ENCODE results near the gene GABRB1. TPM values are rescaled to one million over a fixed set of nuclear protein-coding genes. Genes with fewer than 3 reads are reported as not detected.

Gene GABRB1
- total RNA-seq, 2 experiments from 2014 or later = not detected

- CTCF ChIA-PET = no interaction called here
- no peaks in the 10 kb centered on the region for H3K27me3 Mint-ChIP-seq
Observed at GRCh38 chr4:47326025-47326424, 294.7 kb downstream of the GABRB1 start.

GRCh38 chr4:47330866-47331265, 299.5 kb downstream of the GABRB1 start:
- H3K9me3 Mint-ChIP-seq = no peaks in the 10 kb centered on the region
- no peak overlapping the region for H3K4me3 Mint-ChIP-seq
- H3K27ac Mint-ChIP-seq = no peak overlapping the region
- CTCF ChIA-PET = no interaction called here
- H3K36me3 Mint-ChIP-seq (ENCODE audit: low read depth) = no peaks in the 10 kb centered on the region
- POLR2A ChIA-PET = no interaction called here
- no peaks in the 10 kb centered on the region for H3K4me1 Mint-ChIP-seq
- H3K27me3 Mint-ChIP-seq = no peaks in the 10 kb centered on the region
- no peak for DNase-seq

More at GRCh38 chr4:47326025-47326424, 294.7 kb downstream of the GABRB1 start:
- Mint-ChIP-seq H3K4me1 (no peaks in the 10 kb centered on the region), H3K36me3 (ENCODE audit: low read depth) (no peaks in the 10 kb centered on the region), H3K27ac (no peak overlapping the region), H3K4me3 (no peak overlapping the region), H3K9me3 (no peaks in the 10 kb centered on the region)
- POLR2A ChIA-PET = no interaction called here
- no peak for DNase-seq

- Mint-ChIP-seq H3K9me3 (no peaks in the 10 kb centered on the region), H3K27me3 (peaks cover 2% of the 10 kb centered on the region), H3K4me3 (no peak overlapping the region), H3K27ac (no peak overlapping the region), H3K4me1 (no peaks in the 10 kb centered on the region), H3K36me3 (ENCODE audit: low read depth) (no peaks in the 10 kb centered on the region)
- ChIA-PET POLR2A (no interaction called here), CTCF (no interaction called here)
- DNase-seq = no peak
Observed at GRCh38 chr4:47334652-47335051, 303.3 kb downstream of the GABRB1 start.

- no peaks in the 10 kb centered on the region for H3K9me3 Mint-ChIP-seq
- H3K27ac Mint-ChIP-seq = no peak overlapping the region
- H3K4me1 Mint-ChIP-seq = no peaks in the 10 kb centered on the region
- CTCF ChIA-PET = no interaction called here
- POLR2A ChIA-PET = no interaction called here
- no peaks in the 10 kb centered on the region for H3K36me3 Mint-ChIP-seq (ENCODE audit: low read depth)
- H3K4me3 Mint-ChIP-seq = no peak overlapping the region
- H3K27me3 Mint-ChIP-seq = peaks cover 2% of the 10 kb centered on the region
- DNase-seq = no peak
Observed at GRCh38 chr4:47337893-47338292, 306.5 kb downstream of the GABRB1 start.

GRCh38 chr4:47340914-47341313, 309.5 kb downstream of the GABRB1 start:
- POLR2A ChIA-PET = no interaction called here
- peaks cover 2% of the 10 kb centered on the region for H3K27me3 Mint-ChIP-seq
- no peak overlapping the region for H3K4me3 Mint-ChIP-seq
- no peaks in the 10 kb centered on the region for H3K9me3 Mint-ChIP-seq
- H3K4me1 Mint-ChIP-seq = no peaks in the 10 kb centered on the region
- H3K27ac Mint-ChIP-seq = no peak overlapping the region
- no peak for DNase-seq
- no peaks in the 10 kb centered on the region for H3K36me3 Mint-ChIP-seq (ENCODE audit: low read depth)
- CTCF ChIA-PET = no interaction called here

- Mint-ChIP-seq H3K9me3 (no peaks in the 10 kb centered on the region), H3K27ac (no peak overlapping the region), H3K4me1 (no peaks in the 10 kb centered on the region), H3K36me3 (ENCODE audit: low read depth) (no peaks in the 10 kb centered on the region), H3K4me3 (no peak overlapping the region), H3K27me3 (no peaks in the 10 kb centered on the region)
- DNase-seq = no peak
- ChIA-PET CTCF (no interaction called here), POLR2A (no interaction called here)
Observed at GRCh38 chr4:47342796-47343195, 311.4 kb downstream of the GABRB1 start.

- H3K36me3 Mint-ChIP-seq (ENCODE audit: low read depth) = no peaks in the 10 kb centered on the region
Observed at GRCh38 chr4:47349326-47349725, 318.0 kb downstream of the GABRB1 start.

GRCh38 chr4:47355568-47355967, 324.2 kb downstream of the GABRB1 start:
- H3K4me3 Mint-ChIP-seq = no peak overlapping the region
- POLR2A ChIA-PET = no interaction called here
- H3K4me1 Mint-ChIP-seq = no peaks in the 10 kb centered on the region
- peaks cover 4% of the 10 kb centered on the region for H3K27me3 Mint-ChIP-seq
- no peak for DNase-seq
- CTCF ChIA-PET = no interaction called here
- H3K36me3 Mint-ChIP-seq (ENCODE audit: low read depth) = no peaks in the 10 kb centered on the region
- no peaks in the 10 kb centered on the region for H3K9me3 Mint-ChIP-seq
- no peak overlapping the region for H3K27ac Mint-ChIP-seq

More at GRCh38 chr4:47349326-47349725, 318.0 kb downstream of the GABRB1 start:
- CTCF ChIA-PET = no interaction called here
- H3K9me3 Mint-ChIP-seq = no peaks in the 10 kb centered on the region
- peaks cover 1% of the 10 kb centered on the region for H3K27me3 Mint-ChIP-seq
- no peaks in the 10 kb centered on the region for H3K4me1 Mint-ChIP-seq
- DNase-seq = no peak
- no peak overlapping the region for H3K4me3 Mint-ChIP-seq
- H3K27ac Mint-ChIP-seq = no peak overlapping the region
- POLR2A ChIA-PET = no interaction called here

- Mint-ChIP-seq H3K4me3 (no peak overlapping the region), H3K4me1 (no peaks in the 10 kb centered on the region), H3K27ac (no peak overlapping the region), H3K36me3 (ENCODE audit: low read depth) (no peaks in the 10 kb centered on the region), H3K9me3 (no peaks in the 10 kb centered on the region), H3K27me3 (peaks cover 14% of the 10 kb centered on the region)
- CTCF ChIA-PET = no interaction called here
- no peak for DNase-seq
- POLR2A ChIA-PET = no interaction called here
Observed at GRCh38 chr4:47359891-47360290, 328.5 kb downstream of the GABRB1 start.

GRCh38 chr4:47367761-47368160, 336.4 kb downstream of the GABRB1 start:
- H3K4me1 Mint-ChIP-seq = no peaks in the 10 kb centered on the region
- CTCF ChIA-PET = no interaction called here
- no peak for DNase-seq

GRCh38 chr4:47368211-47368610, 336.8 kb downstream of the GABRB1 start:
- Mint-ChIP-seq H3K4me1 (no peaks in the 10 kb centered on the region), H3K27ac (no peak overlapping the region), H3K36me3 (ENCODE audit: low read depth) (no peaks in the 10 kb centered on the region), H3K4me3 (no peak overlapping the region), H3K9me3 (no peaks in the 10 kb centered on the region), H3K27me3 (peaks cover 10% of the 10 kb centered on the region)
- ChIA-PET CTCF (no interaction called here), POLR2A (no interaction called here)
- no peak for DNase-seq

More at GRCh38 chr4:47367761-47368160, 336.4 kb downstream of the GABRB1 start:
- POLR2A ChIA-PET = no interaction called here
- H3K27ac Mint-ChIP-seq = no peak overlapping the region
- H3K36me3 Mint-ChIP-seq (ENCODE audit: low read depth) = no peaks in the 10 kb centered on the region
- H3K27me3 Mint-ChIP-seq = peaks cover 7% of the 10 kb centered on the region
- H3K9me3 Mint-ChIP-seq = no peaks in the 10 kb centered on the region
- no peak overlapping the region for H3K4me3 Mint-ChIP-seq

- H3K9me3 Mint-ChIP-seq = no peaks in the 10 kb centered on the region
- no peaks in the 10 kb centered on the region for H3K4me1 Mint-ChIP-seq
- H3K27ac Mint-ChIP-seq = no peak overlapping the region
- H3K27me3 Mint-ChIP-seq = peaks cover 3% of the 10 kb centered on the region
- CTCF ChIA-PET = no interaction called here
- H3K36me3 Mint-ChIP-seq (ENCODE audit: low read depth) = no peaks in the 10 kb centered on the region
- no peak for DNase-seq
- H3K4me3 Mint-ChIP-seq = no peak overlapping the region
- POLR2A ChIA-PET = no interaction called here
Observed at GRCh38 chr4:47372561-47372960, 341.2 kb downstream of the GABRB1 start.

- Mint-ChIP-seq H3K4me1 (no peaks in the 10 kb centered on the region), H3K27me3 (peaks cover 3% of the 10 kb centered on the region), H3K9me3 (no peaks in the 10 kb centered on the region), H3K27ac (no peak overlapping the region), H3K36me3 (ENCODE audit: low read depth) (no peaks in the 10 kb centered on the region), H3K4me3 (no peak overlapping the region)
- ChIA-PET CTCF (no interaction called here), POLR2A (no interaction called here)
- no peak for DNase-seq
Observed at GRCh38 chr4:47373174-47373573, 341.8 kb downstream of the GABRB1 start.

- Mint-ChIP-seq H3K4me3 (no peak overlapping the region), H3K4me1 (no peaks in the 10 kb centered on the region), H3K27ac (no peak overlapping the region), H3K36me3 (ENCODE audit: low read depth) (no peaks in the 10 kb centered on the region), H3K27me3 (peaks cover 3% of the 10 kb centered on the region), H3K9me3 (no peaks in the 10 kb centered on the region)
- CTCF ChIA-PET = no interaction called here
- POLR2A ChIA-PET = no interaction called here
- DNase-seq = no peak
Observed at GRCh38 chr4:47373709-47374108, 342.3 kb downstream of the GABRB1 start.

GRCh38 chr4:47374477-47374876, 343.1 kb downstream of the GABRB1 start:
- ChIA-PET CTCF (no interaction called here), POLR2A (no interaction called here)
- no peak overlapping the region for H3K4me3 Mint-ChIP-seq
- no peaks in the 10 kb centered on the region for H3K4me1 Mint-ChIP-seq
- H3K9me3 Mint-ChIP-seq = no peaks in the 10 kb centered on the region
- peaks cover 3% of the 10 kb centered on the region for H3K27me3 Mint-ChIP-seq
- H3K36me3 Mint-ChIP-seq (ENCODE audit: low read depth) = no peaks in the 10 kb centered on the region
- H3K27ac Mint-ChIP-seq = no peak overlapping the region
- DNase-seq = no peak

Data from activated CD4-positive, alpha-beta T cell treated with anti-CD3 and anti-CD28 coated beads, Interleukin-2, amount 10 ng/mL, durations not matched to agents 7 days and 5 days (primary cell).